Measurements from ENCODE around the gene TRIM46.

TRIM46 gene

GRCh38 chr1:155127105-155127966, 46.3 kb upstream of the TRIM46 start, which contains the start of gene EFNA1:
TSS of gene EFNA1 (plus strand) at chr1:155127876. CDS start at chr1:155127978, 102 bp downstream.
- Mint-ChIP-seq H3K27ac (peak within 1 kb of the TSS; percentile 91), H3K4me3 (peak within 1 kb of the TSS; percentile 93), H3K4me1 (peaks cover 79% of the 10 kb centered on the region), H3K36me3 (ENCODE audit: low read depth) (peaks cover 15% of the 10 kb centered on the region), H3K27me3 (ENCODE audit: low read depth, poor library complexity) (peaks cover 33% of the 10 kb centered on the region), H3K9me3 (no peaks in the 10 kb centered on the region)
- peak; percentile 76 for DNase-seq
- TF ChIP-seq CTCF (IDR thresholded peaks at IDR 0.05): no peak

DNA sequence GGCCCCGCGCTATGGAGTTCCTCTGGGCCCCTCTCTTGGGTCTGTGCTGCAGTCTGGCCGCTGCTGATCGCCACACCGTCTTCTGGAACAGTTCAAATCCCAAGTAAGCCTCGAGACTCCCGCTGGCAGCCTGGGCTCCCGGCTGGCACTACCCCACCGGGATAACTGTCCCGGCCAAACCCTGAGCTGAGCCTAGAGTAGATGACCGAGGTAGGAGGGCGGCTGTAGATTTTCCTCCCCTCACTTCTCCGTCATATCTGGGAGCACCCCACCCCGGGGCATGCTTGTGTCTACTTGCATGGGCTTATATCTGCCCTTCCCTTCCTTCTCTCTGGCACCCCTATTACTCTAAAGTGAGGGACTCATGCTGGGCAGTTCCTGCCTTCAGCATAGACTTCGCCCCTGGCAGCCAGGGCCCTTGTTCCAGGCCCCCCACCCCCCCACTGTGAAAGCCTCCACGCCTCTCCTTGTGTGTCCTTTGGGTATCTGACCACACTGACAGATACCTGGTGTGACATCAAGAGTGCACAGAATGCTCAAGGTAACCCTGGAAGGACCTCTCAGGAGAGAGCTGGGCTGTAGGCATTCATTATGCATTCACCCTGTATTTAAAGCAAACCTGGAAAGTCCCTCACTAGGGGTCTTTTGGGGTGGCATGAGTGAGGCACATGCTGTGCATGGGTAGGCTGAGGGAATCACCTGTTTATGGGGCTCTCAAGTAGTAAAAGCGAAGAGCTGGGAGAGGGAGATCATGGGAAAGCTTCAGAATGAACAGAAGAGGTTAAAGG, 45.5 kb upstream of the TRIM46 start:
- DNase-seq: no peak

DNA sequence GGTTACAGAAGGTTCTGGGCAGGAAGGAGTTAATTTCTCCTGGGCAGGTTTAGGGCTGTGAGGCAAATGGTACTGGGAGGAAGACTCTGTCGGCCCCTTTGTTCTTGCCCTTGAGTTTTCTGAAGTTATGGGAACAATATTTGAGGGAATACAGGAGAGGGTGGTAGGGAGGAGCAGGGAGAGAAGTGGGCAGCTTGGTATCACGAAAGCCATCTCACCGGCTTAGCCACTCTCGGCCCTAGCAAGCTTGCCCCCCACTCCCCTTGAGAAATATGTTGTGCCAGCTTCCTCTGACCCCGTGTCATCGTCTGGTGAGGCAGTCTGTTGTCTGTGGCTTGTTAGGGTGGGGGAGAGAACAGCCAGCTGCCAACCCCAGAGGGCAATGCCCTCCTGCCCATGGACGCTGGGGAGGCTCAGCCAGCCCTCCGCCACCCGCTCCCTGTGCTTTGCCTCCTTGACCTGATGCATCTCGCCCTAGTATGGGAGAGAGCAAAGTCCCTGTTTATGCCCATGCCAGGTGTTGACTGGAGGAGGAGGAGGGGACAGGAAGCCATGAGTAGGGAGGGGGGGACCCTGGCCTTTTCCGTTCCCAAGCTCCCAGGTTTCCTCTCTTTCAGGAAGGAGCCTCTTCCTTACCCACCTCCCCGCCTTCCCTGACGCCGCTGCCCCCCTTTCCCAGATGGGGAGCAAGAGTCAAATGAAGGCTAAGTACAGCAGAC, 44.7 kb upstream of the TRIM46 start:
- Mint-ChIP-seq H3K36me3 (ENCODE audit: low read depth) (peaks cover 24% of the 10 kb centered on the region), H3K27me3 (ENCODE audit: low read depth, poor library complexity) (peaks cover 24% of the 10 kb centered on the region), H3K4me1 (peaks cover 84% of the 10 kb centered on the region), H3K4me3 (peak overlapping the region; percentile 93), H3K9me3 (no peaks in the 10 kb centered on the region), H3K27ac (peak overlapping the region; percentile 80)
- DNase-seq: no peak
- TF ChIP-seq CTCF (IDR thresholded peaks at IDR 0.05): no peak

More for the DNA sequence above, 45.5 kb upstream of the TRIM46 start:
- no peaks in the 10 kb centered on the region for H3K9me3 Mint-ChIP-seq
- peaks cover 79% of the 10 kb centered on the region for H3K4me1 Mint-ChIP-seq
- peak overlapping the region; percentile 17 for H3K27ac Mint-ChIP-seq
- peaks cover 28% of the 10 kb centered on the region for H3K27me3 Mint-ChIP-seq (ENCODE audit: low read depth, poor library complexity)
- H3K4me3 Mint-ChIP-seq: peak overlapping the region; percentile 93
- H3K36me3 Mint-ChIP-seq (ENCODE audit: low read depth): peaks cover 17% of the 10 kb centered on the region
- no peak for TF ChIP-seq CTCF (IDR thresholded peaks at IDR 0.05)

GRCh38 chr1:155130272-155131006, 43.2 kb upstream of the TRIM46 start:
- Mint-ChIP-seq H3K9me3 (no peaks in the 10 kb centered on the region), H3K27me3 (ENCODE audit: low read depth, poor library complexity) (peaks cover 14% of the 10 kb centered on the region), H3K4me1 (peaks cover 86% of the 10 kb centered on the region), H3K4me3 (peak overlapping the region; percentile 93), H3K36me3 (ENCODE audit: low read depth) (peaks cover 28% of the 10 kb centered on the region), H3K27ac (peak overlapping the region; percentile 58)
- peak; percentile 30 for DNase-seq
- no peak for TF ChIP-seq CTCF (IDR thresholded peaks at IDR 0.05)

- H3K4me1 Mint-ChIP-seq: peaks cover 89% of the 10 kb centered on the region
- H3K4me3 Mint-ChIP-seq: peak overlapping the region; percentile 93
- no peaks in the 10 kb centered on the region for H3K9me3 Mint-ChIP-seq
- peaks cover 11% of the 10 kb centered on the region for H3K27me3 Mint-ChIP-seq (ENCODE audit: low read depth, poor library complexity)
- H3K36me3 Mint-ChIP-seq (ENCODE audit: low read depth): peaks cover 28% of the 10 kb centered on the region
- no peak for DNase-seq
- no peak overlapping the region for H3K27ac Mint-ChIP-seq
- no peak for TF ChIP-seq CTCF (IDR thresholded peaks at IDR 0.05)
These were observed 42.4 kb upstream of the TRIM46 start for GRCh38 chr1:155131285-155131684.

All from nephron progenitor cell (in vitro differentiated cells).